Activated CD8-positive, alpha-beta memory T cell treated with anti-CD3 and anti-CD28 coated beads, Interleukin-2, amount 50 U/mL, for 24 hours (primary cell): ENCODE measurements around the gene LYAR.

Experiments used
- DNase-seq: peaks from one replicate; pipeline ENCODE4 v3.0.0-alpha.2; 2020; ENCODE audit errors: extremely low read depth

LYAR gene

DNA sequence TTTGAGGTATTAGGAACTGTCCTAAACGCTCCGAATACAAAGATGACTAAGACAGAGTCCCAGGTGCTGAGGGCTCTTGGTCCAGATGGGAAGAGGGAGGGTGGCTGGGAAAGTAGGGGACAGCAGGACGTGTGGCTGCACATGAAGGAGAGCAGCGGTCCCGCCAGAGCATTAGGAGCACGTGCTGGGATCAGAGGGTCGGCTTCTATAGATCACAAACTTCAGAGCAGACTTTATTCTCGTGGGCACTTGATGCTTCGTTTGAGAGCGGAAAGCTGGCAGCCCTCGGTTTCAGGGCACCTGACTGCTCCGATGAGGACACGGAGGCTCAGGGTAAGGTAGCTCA, 26.2 kb upstream of the LYAR start:
- no peak for DNase-seq

DNA sequence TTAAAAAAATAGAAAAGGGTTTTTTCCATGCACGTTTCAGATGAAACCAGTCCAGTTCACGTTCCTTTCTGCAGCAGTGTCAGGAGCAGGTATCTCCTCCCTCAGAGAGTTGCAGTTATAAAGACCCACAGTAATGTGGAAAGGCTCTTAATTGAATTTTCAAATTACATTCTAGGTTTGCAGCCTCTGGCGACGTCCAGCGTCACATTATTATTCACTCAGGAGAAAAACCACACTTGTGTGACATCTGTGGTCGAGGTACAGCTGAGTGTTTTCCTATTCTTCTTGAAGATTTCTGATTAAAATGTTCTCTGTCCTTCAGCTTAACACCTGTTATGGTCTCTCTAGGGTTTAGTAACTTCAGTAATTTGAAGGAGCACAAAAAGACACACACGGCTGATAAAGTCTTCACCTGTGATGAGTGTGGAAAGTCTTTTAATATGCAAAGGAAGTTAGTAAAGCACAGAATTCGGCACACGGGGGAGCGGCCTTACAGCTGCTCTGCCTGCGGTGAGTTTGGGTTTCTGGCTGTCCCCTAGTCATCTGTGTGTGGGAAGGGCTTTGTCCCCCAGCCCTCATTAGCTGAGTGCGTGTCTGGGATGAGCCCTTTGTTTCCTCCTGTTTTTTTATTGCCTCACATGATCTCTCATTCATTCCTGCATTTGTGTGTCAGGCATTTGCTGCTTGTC, 25.7 kb upstream of the LYAR start:
- no peak for DNase-seq

DNA sequence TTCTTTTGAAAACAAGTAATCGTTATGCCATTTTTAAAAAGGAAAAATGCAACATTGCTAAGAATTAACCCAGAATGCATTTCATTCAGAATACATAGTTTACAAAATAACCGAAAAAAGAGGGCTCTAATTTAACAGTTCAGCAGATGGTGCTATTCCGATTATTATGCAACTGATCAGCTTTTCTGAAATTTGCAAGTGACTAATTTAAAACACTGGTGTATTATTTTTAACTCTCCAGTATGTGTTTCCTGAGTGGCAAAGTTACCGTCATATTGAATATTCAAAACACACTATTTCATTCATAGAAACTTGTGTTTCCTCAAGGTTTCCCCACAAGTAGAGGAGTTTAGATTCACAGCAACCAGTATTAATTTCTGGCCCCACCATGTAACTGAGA, 21.2 kb upstream of the LYAR start:
- no peak for DNase-seq

DNA sequence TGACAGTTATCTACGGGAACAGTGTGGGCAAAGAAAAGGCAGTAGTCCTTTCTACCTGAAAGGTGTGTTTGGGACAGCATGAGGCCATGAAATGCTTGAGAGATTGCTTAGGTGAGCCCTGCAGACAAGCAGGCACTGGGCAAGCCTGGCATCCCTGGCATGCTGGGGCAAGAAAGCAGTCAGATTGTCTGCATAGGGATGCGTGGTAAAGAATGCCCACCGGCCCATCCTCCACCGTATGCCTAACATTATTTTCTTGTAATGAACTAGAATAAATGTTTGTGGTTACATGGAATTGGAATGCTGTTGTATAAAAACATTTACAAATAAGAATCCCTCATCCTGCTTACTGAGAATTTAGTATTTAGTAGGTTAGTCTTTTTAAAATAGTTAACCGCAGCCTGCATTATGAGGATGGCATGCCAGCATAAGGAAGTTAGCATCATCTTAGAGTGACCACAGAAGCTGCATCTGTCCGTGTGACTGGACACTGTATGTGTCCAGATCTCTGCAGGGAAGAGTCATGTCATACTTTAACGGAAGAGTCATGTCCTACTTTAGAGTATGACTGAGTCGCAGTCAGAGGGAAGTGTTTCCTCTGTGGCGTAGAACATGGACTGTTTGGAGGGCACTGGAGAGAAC, 19.0 kb upstream of the LYAR start:
- DNase-seq, result no peak

DNA sequence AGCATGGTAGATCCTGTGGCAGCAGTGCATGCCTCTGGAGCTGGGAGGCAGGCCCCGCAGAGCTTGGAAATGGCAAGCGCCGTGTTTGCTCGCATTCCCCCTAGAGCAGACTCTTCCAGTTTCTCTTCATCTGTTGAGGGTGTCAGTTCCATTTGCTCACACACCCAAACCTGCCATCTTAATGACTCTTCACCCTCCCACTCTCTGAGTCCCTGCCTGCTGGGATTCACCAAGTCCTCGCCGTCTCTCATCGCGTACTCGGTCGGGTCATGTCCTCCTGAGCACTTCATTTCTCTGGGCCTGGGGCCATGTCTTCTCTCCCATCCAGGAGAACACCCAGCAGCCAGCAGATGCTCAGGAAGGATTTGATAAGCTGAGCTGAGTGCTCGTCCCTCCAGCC, 17.0 kb upstream of the LYAR start:
- DNase-seq, result no peak

DNA sequence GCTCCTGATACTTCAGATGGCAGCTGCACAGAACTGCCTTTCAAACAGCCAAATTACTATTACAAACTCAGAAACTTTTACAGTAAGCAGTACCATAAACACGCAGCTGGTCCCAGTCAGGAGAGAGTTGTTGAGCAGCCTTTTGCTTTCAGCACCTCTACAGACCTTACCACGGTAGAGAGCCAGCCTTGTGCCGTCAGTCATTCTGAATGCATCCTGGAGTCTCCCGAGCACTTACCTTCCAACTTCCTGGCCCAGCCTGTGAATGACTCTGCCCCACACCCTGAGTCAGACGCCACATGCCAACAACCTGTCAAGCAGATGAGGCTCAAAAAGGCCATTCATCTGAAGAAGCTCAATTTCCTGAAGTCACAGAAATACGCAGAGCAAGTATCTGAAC, 12.5 kb upstream of the LYAR start:
- DNase-seq, result no peak

DNA sequence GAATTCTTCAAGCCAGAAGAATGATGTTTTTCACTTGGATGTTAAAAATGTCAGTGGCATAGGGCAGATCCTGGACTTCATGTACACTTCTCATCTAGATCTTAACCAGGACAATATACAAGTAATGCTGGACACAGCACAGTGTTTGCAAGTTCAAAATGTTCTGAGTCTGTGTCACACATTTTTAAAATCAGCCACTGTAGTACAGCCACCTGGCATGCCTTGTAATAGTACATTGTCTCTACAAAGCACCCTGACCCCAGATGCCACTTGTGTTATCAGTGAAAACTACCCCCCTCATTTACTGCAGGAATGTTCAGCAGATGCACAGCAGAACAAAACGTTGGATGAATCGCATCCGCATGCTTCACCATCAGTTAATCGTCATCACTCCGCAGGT, 12.0 kb upstream of the LYAR start:
- DNase-seq, result no peak

DNA sequence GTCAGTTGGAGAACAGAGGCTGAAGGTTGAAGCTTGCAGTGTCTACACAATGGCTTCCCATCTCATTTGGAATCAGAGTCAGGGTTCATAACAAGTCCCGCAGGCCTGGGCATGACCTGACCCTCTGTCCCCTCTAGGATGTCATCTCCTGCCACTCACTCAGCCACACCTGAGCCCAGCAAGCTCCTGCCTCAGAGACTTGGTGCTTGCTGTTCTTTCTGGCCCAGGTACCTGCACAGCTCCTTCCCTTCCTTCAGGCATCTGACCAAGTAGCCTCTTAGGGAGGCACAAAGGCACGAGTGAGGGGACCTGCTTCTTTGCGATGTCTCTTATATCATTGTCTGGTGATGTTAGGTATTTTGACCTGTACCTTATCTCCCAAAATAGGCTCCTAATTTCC, 9.1 kb upstream of the LYAR start:
- DNase-seq, result no peak

DNA sequence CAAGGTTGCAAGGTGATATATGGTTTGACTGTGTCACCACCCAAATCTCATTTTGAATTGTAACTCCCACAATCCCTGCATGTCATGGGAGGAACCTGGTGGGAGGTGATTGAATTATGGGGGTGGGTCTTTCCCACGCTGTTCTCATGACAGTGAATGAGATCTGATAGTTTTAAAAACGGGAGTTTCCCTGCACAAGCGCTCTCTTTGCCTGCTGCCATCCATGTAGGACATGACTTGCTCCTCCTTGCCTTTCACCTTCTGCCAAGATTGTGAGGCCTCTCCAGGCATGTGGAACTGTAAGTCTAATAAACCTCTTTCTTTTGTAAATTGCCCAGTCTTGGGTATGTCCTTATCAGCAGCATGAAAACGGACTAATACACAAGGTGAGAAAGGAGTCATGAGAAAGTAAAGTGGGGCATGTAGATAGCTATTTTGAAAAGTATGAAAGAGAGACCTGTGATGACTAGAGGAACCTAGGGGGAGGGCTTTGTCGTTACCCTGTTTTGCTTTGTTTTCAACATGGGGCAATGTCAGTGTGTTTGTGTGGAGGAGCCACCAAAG, 6.4 kb upstream of the LYAR start:
- DNase-seq, result no peak

DNA sequence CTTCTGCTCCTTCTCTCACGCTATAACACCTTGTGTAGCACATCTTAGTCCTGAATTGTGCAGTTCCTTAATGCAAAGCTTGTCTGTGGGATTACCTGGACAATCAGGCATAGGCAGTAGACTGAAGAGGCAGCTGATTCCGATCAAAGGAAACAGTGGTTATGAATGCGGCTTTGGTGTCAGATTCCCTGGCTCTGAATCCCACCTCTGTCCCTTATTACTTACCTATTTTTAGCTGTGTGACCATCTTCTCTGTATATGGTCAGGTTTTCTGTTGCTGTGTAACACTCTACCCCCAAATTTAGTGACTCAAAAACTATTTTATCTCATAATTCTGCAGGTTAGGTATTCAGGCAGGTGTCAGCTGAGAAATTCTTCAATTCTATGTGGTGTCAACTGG, 3.3 kb upstream of the LYAR start:
- no peak for DNase-seq

DNA sequence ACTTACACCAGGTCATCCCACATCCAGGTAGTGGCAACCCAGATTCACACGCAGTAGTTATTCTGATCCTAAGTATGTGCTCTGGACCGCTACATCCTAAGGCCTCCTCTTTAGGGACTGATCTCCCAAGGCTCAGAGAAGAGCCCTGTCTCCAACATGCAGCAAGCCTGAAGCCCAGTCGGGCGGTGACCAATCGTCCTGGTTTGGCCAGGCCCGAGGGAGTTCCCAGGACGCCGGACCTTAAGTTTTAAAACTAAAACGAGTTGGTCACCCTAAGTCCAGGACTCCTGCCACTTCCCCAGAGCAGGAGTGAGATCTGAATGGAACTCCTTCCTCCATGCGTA, 385 bp downstream of the LYAR start:
- DNase-seq, result no peak

DNA sequence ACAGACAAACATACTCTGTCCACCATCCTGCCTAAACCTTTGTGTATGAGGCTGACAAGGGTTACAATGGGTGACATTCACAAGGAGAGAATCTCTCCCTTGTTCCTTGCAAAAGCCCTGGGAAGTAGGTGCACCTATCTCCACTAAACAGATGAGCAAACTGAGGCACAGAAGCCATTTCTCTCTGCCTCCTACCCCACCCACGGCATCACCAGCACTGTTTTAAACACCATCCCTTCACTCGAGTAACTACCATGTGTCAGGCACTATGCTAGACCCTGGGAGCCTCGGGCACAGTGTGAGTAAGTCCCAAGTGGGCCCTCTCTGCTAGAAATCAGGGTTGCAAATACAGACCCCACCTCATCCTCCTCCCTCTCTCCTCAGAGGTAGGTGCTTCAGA, 899 bp downstream of the LYAR start:
- no peak for DNase-seq

DNA sequence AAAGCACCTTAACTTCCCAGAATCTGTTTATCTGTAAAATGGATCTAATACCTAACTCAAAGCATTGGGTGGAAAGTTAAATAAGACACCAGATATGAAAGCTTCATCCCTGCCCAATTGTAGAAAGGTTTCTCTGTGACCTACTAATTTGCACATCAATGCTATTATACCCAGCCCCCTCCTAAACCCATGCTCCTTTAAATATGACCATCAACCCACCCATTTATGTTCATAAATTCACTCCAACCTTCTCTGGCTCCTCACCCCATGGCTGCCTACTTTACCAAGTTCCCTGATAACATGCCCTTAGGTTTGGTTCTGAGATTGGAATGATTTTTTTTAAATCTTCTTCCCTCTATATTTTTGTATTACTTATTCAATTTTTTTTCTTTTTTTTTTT, 1.9 kb downstream of the LYAR start:
- DNase-seq, result no peak

DNA sequence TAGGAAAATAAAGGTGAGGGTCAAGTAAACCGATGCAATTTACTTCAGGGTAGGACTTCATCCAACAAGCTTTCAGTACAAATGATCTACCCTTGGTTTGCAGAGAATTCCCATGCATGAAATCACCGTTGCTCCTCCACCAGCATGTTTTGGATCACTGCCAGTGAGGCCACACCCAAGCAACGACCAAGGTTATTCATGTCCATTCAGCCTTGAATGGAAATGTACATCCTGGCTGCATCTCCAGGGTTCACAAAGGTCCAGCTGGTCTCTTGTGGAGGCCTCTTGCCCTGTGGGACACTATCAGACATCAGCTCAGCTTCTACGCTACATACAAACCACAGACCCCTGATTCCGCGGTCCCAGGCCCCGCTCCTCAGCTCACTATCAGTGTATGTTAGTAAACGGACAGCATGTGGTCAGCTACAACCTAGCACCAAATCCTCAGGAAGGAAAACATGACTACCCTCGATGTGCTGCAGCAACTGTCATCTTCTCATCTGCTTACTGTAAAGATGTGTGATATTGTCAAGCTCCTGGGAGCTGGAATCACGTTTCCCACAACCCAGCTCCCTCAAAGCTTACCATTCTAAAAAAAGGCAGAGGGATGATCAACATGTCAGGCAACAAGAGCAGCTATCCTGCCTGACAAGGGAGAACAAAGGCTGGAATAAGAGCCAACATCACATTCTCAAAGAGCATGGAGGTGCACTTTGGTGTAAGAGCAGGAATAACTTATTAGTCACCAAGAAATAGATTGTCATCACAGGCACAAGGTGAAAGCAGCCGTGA, 4.9 kb downstream of the LYAR start:
- no peak for DNase-seq

DNA sequence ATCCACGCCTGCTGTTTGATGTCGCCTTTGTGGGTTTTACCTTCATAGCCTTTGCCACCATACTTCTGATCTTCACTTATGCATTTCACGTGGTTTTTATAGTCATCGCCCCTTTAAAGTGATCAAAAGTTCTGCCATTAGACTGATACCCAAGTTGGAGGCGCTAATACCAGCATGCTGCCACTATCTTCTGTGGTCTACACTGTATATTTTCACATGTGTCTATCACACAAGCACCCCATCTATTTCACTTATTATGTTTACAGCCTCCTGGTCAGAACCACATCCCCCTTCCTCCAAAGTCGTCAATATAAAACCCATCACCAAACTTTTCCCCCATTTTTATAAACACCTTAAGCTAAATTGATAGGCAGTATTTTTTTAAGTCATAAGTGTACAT, 8.2 kb downstream of the LYAR start:
- no peak for DNase-seq

DNA sequence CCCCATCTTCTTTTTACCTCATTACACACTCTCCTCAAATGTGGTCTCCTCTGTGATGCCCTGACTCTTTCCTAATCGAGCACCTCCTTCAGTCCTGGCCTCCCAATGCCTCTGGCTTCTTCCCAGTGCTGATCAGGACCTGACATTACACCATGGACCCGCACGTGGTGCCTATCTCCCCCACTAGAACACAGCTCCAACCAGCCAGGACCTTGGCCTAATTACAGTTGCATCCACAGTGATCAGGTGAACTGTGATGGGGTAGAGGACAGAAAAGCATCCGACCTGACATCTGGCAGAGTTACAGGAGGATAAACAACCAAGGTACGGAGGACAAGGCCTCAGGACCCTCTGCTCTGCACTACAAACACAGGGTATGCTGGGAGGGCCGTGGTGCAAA, 12.4 kb downstream of the LYAR start:
- DNase-seq, result no peak

DNA sequence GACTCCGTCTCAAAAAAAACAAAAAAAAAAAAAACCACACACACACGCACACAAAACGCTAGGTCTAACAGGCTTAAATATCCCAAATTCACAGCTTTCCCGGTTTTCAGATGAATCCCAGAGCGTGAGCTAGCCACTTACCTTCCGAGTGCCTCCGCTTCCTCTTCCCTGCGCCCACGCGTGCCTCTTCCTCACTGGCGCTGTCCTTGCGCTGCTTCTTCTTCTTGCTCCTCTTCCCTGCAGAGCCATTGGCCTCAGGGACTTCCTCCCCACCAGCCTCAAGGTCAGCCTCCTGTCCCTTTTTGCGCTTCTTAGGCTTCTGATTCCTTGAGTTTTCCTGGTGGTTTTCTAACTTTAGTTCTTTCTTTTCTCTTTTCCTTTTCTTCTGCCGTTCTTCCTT, 15.7 kb downstream of the LYAR start:
- no peak for DNase-seq

DNA sequence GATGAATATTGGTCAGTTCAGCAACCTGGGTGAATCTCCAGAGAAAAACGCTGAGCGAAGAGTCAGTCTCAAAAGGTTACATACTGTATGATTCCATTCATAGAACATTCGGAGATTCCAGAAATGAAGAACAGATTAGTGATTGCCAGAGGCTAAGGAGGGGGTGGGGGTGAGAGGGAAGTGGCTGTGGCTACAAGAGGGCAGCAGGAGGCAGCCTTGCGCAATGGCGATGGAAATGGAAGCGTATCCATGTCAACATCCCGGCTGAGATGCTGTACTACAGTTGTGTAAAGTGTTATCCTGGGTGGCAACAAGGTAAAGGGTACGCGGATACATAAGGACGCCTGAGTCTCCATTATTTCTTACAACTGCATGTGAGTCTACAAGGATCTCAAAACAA, 18.0 kb downstream of the LYAR start:
- DNase-seq, result no peak

DNA sequence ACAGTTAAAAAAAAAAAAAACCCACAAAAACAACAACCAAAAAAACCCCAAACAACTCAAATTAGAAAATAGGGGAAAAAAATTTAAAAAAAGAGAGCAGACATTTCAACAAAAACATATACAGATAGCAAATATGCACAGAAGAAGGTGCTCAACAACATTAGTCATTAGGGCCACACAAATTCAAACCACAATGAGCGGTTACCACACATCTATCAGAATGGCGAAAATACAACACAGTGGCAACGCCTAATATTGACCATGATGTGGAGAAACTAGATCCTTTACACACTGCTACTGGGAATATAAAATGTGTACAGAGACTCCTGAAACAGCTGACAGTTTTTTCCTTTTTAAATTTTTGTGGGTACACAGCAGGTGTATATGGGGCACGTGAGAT, 19.4 kb downstream of the LYAR start:
- no peak for DNase-seq

DNA sequence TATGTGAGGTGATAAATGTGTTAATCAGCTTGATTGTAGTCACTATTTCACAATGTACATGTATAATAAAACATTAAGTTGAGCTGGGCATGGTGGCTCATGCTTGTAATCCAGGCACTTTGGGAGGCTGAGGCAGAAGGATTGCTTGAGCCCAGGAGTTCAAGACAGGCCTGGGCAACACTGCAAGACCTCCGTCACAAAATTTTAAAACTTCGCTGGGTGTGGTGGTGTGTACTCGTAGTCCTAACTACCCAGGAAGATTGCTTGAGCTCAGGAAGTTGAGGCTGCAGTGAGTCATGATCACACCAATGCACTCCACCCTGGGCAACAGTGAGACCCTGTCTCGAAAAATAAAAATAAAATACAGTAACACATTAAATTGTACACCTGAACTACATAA, 20.1 kb downstream of the LYAR start:
- no peak for DNase-seq

DNA sequence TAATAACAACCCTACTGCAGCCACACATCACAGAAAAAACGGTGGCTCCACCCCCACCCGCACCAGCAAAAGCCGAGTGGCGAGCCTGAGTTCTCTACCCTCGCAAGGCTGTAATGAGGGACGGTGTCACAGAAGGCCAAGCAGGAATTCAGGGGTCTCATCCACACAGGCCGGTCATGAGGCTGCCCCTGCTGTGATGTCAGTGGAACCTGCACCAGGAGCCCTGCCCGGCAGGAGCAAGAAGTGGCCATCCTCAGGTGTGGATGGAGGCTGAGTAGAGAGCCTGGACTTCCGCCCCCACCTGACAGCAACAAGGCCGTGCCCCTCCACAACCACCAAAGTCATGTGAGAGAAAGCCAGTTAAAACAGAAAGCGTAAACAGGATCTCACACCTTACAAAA, 20.6 kb downstream of the LYAR start:
- DNase-seq, result no peak

DNA sequence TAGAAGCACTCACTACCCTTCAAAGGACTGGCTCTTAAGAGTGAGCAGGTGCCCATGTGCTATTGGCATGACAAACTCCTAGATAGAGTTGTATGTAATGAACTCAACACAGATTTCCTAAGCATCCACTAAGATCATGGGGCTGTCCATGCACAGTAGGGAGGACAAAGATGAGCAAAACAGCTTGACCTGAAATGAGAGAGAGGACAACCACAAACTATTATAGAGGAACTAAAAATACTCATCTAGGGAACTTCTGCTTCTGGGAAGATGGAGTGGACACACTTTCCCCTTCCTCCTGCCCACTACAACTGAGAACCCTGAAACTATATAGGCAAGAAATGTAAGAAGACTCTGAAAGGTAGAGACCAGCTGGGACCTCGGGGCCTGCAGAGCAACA, 21.2 kb downstream of the LYAR start:
- DNase-seq, result no peak

DNA sequence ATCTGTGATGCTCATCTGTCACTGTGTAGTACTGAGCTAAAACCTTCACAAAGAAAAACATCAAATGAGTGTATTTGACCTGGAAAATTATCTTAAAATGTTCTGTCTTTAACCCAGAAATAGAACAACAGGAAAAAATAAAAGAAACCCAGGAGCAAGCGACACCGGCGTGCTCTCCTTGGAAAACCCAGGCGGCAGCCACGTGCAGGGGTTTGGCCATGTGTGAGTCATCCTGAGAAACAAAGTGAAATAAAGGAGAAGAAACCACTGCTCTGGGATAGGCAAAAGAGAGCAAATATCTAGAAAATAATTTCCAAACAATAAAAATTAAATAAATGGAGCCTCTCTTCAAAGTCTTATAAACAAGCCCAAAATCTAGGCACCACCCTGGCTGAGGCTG, 22.0 kb downstream of the LYAR start:
- DNase-seq, result no peak
